Muscle layer of colon (tissue), 2 donors: ENCODE data around the gene KIF26A.

Experiments used
- H3K27ac ChIP-seq: one replicate; pipeline ENCODE4 v1.7.0; 2013; ENCODE audit warnings: low read depth, mild to moderate bottlenecking, low read length, moderate library complexity
- H3K27me3 ChIP-seq, 2 donors: one replicate each; pipeline ENCODE4 v1.7.0; 2013; ENCODE audit warnings: low read length in 2 of 2, mild to moderate bottlenecking in 2 of 2; ENCODE audit not compliant: insufficient read depth in 2 of 2, control insufficient read depth in 1 of 2
- H3K36me3 ChIP-seq: one replicate; pipeline ENCODE4 v1.7.0; 2013; ENCODE audit warnings: mild to moderate bottlenecking, low read length; ENCODE audit not compliant: insufficient read depth
- H3K4me1 ChIP-seq: one replicate; pipeline ENCODE4 v1.7.0; 2013; ENCODE audit warnings: mild to moderate bottlenecking, low read length; ENCODE audit not compliant: insufficient read depth
- H3K4me3 ChIP-seq, 2 donors: one replicate each; pipeline ENCODE4 v1.7.0; 2013; ENCODE audit warnings: low read length in 2 of 2, low read depth in 1 of 2, mild to moderate bottlenecking in 1 of 2, moderate library complexity in 1 of 2
- H3K9ac ChIP-seq: one replicate; pipeline ENCODE4 v1.7.0; 2013; ENCODE audit warnings: low read length
- H3K9me3 ChIP-seq: one replicate; pipeline ENCODE4 v1.7.0; 2013; ENCODE audit warnings: mild to moderate bottlenecking, low read length
- donor health status: abdominal sarcoma.
- donor health status: Adenocarcinoma of cecum.

Gene KIF26A

DNA sequence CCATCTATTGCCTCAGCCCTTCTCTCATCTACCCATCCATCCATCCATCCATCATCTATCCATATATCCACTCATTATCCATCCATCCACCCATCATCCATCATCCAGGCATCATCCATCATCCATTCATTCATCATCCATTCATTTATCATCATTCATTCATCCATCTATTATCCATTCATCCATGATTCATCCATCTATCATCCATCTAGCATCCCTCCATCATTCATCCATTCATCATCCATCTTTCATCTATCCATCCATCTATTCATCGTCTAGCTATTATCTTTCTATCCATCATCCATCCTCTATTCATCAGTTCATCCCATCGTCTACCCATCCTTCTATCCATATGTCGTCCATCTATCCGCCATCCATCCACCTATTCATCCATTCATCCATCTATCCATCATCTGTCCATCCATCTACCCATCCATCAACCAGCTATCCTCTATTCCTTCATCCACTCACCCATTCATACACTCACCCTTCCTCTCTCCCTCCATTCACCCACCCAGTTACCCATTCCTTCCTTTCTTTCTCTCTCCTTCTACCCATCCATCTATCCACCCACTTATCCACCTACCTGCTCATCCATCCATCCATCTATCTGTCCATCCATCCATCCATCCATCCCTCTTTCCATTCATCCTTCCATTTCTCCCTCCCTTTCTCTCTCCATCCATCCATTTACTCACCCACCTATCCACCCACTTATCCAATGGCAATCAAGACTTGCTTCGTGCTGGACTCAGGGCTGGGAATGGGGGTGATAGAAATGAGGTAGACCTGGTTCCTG lies 59.3 kb downstream of the KIF26A start:
- peaks cover 0 to 11% of the 10 kb centered on the region in 2 donors for H3K27me3 ChIP-seq
- no peaks in the 10 kb centered on the region for H3K9me3 ChIP-seq
- no peak overlapping the region for H3K4me3 ChIP-seq
- H3K9ac ChIP-seq = no peak overlapping the region
- H3K27ac ChIP-seq = no peak overlapping the region
- no peaks in the 10 kb centered on the region for H3K36me3 ChIP-seq
- no peaks in the 10 kb centered on the region for H3K4me1 ChIP-seq

DNA sequence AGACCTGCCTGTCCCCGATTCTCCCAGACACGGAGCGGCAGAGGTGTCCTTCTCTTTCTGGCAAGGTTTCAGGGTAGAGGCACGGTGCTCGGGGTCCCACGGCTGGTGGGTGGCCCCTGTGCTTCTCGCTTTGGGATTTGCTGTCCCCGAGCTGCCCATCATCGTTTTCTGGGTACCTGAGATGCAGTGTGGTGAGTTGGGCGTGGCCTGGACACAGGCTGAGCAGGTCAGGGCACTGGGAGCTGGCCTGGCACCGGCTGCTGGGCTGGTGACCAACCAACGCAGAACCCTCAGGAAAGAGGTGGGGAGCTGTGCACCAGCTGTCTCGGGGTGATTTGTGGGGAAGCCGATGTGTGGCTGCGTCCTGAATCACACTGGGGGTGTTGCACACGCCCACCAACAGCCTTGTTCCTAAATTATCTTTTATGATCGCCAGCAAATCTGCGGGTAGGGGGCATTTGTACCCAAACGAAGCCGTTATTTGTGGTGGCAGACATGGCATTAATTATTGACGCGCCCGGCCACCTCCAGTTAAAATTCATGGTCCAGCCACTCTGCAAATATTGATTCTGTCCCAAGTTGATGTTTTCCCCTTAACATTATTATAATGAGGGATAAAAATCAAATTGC lies 61.0 kb downstream of the KIF26A start:
- Histone ChIP-seq H3K4me1 (no peaks in the 10 kb centered on the region), H3K27ac (no peak overlapping the region), H3K27me3 (peaks cover 0 to 5% of the 10 kb centered on the region in 2 donors), H3K9ac (no peak overlapping the region), H3K36me3 (no peaks in the 10 kb centered on the region), H3K9me3 (no peaks in the 10 kb centered on the region), H3K4me3 (no peak overlapping the region)

DNA sequence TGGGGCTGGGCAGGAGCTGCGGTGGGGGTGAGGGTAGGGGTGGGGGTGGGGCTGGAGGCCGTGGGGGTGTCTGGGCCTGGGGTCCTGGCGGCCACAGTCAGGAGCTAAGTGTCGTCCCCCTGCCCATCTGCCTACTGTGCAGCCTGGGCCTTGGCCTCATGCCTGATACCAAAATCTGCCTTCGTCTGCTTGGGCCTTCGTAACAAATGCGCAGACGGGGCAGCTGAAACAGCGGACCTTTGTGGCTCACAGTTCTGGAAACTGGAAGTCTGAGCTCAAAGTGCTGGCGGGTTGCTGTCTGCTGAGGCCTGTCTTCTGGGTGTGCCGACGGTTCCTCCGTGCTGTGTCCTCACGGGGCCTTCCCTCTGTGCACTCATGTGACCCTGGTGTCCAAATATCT lies 61.7 kb downstream of the KIF26A start:
- H3K9ac ChIP-seq = no peak overlapping the region
- H3K4me1 ChIP-seq = no peaks in the 10 kb centered on the region
- H3K9me3 ChIP-seq = no peaks in the 10 kb centered on the region
- H3K4me3 ChIP-seq = no peak overlapping the region
- H3K36me3 ChIP-seq = no peaks in the 10 kb centered on the region
- H3K27me3 ChIP-seq = peaks cover 0 to 5% of the 10 kb centered on the region in 2 donors
- no peak overlapping the region for H3K27ac ChIP-seq

DNA sequence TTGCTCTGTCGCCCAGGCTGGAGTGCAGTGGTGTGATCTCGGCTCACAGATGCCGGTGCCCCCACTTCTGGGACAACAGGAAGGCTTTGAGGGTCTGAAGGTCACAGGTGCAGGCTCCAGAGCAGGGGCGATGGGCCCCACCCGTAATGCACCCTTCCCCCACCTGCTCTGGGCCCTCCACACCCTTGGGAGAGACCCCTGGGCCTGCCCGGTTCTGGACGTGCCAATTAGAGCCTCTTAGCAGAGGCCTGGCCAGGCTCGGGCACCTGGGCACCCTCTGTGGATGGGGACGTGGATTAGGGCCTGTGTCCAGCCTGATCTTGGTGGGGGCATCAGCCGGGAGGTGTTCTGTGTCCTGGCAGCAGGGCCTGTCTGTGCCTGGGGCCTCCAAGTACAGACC lies 62.2 kb downstream of the KIF26A start:
- no peak overlapping the region for H3K27ac ChIP-seq
- H3K4me3 ChIP-seq = no peak overlapping the region
- H3K9ac ChIP-seq = no peak overlapping the region
- H3K36me3 ChIP-seq = no peaks in the 10 kb centered on the region
- no peaks in the 10 kb centered on the region for H3K9me3 ChIP-seq
- peaks cover 0 to 5% of the 10 kb centered on the region in 2 donors for H3K27me3 ChIP-seq
- H3K4me1 ChIP-seq = no peaks in the 10 kb centered on the region

DNA sequence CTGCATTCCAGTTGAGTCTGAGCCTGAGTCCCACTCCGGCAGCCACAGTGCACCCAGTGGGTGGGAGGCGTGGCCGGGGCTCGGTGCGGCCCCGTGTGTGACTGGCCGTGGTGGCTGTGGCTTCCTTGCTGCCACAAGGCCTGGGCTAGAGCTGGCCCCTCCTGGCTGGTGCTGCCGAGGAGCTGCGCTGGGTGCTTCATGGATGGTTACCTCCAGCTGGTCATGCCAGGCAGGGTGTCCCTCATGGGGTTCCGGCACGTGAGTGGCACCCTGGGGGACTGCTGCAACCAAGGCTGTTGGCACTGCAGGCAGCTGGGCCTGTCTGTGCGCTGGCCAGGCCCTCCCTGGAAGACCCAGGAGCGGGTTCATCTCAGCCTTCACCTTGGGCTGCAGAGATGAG lies 62.7 kb downstream of the KIF26A start:
- Histone ChIP-seq H3K4me3 (no peak overlapping the region), H3K36me3 (no peaks in the 10 kb centered on the region), H3K27ac (no peak overlapping the region), H3K9me3 (no peaks in the 10 kb centered on the region), H3K27me3 (peaks cover 0 to 5% of the 10 kb centered on the region in 2 donors), H3K9ac (no peak overlapping the region), H3K4me1 (no peaks in the 10 kb centered on the region)

DNA sequence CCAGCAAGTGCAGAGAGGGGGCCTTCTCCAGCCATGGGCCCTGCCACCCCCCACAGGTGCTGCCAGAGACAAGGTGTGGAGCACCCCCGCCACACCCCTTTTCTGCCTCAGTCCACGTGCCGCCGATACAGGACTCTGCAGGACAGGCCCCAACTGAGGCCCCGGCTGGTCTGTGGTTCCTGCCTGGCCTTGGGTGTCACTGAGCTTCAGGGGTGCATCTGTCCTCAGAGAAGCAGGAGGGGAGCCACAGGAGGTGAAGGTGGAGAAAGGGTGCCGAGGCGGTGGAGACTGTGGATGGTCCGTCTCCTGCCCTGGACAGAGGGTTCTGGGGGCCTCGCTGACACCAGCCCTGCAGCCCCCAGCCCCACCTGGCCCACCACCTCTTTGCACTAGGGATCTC lies 63.1 kb downstream of the KIF26A start:
- Histone ChIP-seq H3K36me3 (no peaks in the 10 kb centered on the region), H3K27me3 (peaks cover 0 to 5% of the 10 kb centered on the region in 2 donors), H3K9ac (no peak overlapping the region), H3K9me3 (no peaks in the 10 kb centered on the region), H3K4me1 (no peaks in the 10 kb centered on the region), H3K27ac (no peak overlapping the region), H3K4me3 (no peak overlapping the region)

DNA sequence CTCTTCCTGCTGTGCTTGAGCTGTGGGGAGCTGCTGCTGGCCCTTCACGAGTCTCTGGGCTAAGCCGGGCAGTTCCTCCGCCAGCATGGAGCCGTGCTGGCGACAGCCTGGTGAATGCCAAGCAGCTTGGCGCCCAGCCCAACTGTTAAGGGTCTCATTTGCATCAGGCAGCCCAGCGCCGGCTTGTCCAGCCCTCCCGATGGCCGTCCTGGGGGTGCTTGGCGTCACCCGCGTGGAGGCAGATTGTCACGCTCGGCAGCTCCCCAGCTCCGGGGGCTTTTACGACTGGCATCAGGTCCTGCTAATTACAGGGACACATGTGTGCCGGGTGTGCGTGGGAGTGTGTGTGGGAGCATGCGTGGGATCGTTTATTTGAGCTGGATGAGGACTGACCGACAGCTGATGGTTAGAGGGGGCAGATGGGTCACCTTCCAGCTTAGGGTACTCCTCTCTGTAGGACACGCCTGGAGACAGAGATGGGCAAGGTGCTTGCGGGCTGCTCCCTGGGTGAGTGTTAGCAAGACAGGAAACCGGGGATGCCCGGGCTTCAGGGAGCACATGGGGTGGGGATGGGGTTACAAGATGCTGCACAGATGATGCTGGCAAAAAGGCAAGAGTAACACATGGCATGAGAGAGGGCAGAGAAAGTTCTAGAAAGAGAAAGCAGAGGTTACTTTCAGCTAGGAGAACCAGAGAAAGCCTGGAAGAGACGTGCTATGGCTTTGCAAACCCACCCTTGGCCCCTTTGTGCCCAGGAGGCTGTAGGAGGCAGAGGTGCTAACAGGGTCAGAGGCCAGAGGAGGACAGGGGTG lies 64.1 kb downstream of the KIF26A start:
- Histone ChIP-seq H3K27me3 (peaks cover 0 to 5% of the 10 kb centered on the region in 2 donors), H3K9ac (no peak overlapping the region), H3K9me3 (no peaks in the 10 kb centered on the region), H3K4me3 (no peak overlapping the region), H3K4me1 (no peaks in the 10 kb centered on the region), H3K27ac (no peak overlapping the region), H3K36me3 (no peaks in the 10 kb centered on the region)

DNA sequence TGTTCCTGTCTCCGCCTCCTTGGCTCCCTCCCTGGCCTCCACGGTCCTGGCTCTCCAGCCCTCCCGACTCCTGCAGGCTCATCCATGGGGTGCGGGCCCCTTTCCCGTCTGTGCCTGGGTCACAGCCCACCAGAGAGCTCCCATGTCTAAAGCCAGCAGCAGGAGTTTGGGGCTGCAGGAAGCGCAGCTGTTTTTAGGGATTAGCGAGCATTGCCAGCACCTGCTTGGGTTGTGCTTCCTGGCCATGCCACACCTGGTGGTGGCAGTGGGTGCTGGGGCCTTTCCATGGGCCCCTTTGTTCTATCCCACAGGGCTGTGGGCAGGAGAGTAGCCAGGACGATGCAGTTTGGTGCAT lies 64.7 kb downstream of the KIF26A start:
- H3K9ac ChIP-seq = no peak overlapping the region
- no peaks in the 10 kb centered on the region for H3K4me1 ChIP-seq
- peaks cover 0 to 5% of the 10 kb centered on the region in 2 donors for H3K27me3 ChIP-seq
- H3K36me3 ChIP-seq = no peaks in the 10 kb centered on the region
- H3K4me3 ChIP-seq = no peak overlapping the region
- H3K27ac ChIP-seq = no peak overlapping the region
- H3K9me3 ChIP-seq = no peaks in the 10 kb centered on the region

DNA sequence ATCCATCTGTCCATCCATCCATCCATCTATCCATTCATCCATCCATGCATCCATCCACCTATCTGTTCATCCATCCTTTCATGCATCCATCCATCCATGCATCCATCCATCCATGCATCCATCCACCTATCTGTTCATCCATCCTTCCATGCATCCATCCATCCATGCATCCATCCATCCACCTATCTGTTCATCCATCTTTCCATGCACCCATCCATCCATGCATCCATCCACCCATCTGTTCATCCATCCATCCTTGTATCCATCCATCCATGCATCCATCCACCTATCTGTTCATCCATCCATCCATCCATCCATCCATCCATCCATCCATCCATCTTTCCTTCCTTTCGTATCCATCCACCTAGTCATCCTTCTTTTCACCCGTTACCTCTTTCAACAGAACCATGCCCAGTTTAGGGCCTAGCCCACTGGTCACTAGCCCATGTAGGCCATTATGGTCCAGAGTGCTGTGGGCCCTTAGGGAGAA lies 66.3 kb downstream of the KIF26A start:
- Histone ChIP-seq H3K4me1 (no peaks in the 10 kb centered on the region), H3K4me3 (no peak overlapping the region), H3K9ac (no peak overlapping the region), H3K27ac (no peak overlapping the region), H3K36me3 (no peaks in the 10 kb centered on the region), H3K27me3 (peaks cover 0 to 5% of the 10 kb centered on the region in 2 donors), H3K9me3 (no peaks in the 10 kb centered on the region)

DNA sequence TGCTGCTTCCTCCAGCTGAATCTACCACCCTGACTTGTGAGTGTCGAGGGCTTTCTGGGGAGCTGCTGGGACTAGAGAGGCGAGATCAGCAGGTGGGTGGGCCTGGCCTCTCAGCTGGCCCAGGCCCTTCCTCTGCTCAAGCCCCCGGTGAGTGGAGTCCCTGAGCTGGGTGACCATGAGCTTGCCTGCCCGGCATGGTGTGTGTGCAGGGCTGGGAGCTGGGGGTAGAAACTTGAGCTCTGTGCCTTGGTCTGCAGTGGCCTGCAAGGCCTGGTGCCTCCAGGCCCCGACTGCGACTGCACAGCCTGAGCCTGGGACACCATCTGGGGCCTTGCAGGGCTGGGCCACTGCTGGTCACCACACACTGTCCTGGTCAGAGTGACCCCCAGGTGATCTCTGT lies 67.4 kb downstream of the KIF26A start:
- H3K4me1 ChIP-seq = no peaks in the 10 kb centered on the region
- H3K9ac ChIP-seq = no peak overlapping the region
- no peaks in the 10 kb centered on the region for H3K36me3 ChIP-seq
- H3K9me3 ChIP-seq = no peaks in the 10 kb centered on the region
- H3K27me3 ChIP-seq = peaks cover 0 to 5% of the 10 kb centered on the region in 2 donors
- no peak overlapping the region for H3K27ac ChIP-seq
- no peak overlapping the region for H3K4me3 ChIP-seq

DNA sequence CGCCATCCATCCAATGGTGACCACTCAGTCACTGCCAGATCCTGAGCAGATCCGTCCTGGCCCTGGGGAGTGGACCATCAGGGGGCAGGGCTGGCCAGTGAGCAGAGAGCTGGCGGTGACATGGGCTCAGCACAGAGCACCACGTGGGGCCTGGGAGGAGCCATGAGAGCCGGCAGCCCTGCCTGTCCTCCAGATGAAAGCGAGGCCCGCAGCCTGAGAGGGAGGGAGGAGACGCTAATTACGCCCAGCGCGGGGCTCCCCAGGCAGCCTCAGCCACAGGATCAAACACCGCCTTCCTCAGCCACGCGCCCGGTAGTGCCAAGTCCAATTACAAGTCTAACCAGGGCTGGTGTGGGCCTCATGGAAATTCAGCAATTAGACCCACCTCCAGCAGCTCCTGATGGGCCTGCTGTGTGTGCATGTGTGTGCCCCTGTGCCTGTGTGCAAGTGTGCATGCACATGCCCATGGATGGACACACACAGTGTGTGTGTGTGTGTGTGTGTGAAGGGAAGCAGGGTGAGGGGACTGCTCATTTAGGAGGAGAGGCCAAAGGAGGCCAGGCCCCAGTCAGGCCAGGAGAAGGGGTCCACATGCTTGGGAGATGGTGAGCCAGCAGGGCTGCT lies 68.0 kb downstream of the KIF26A start:
- H3K27me3 ChIP-seq = peaks cover 0 to 5% of the 10 kb centered on the region in 2 donors
- no peaks in the 10 kb centered on the region for H3K36me3 ChIP-seq
- no peak overlapping the region for H3K27ac ChIP-seq
- H3K9ac ChIP-seq = no peak overlapping the region
- no peak overlapping the region for H3K4me3 ChIP-seq
- H3K4me1 ChIP-seq = no peaks in the 10 kb centered on the region
- H3K9me3 ChIP-seq = no peaks in the 10 kb centered on the region
